NCI-H1105 (cell line): ENCODE data around the gene BMP7.
A peak's percentile ranks its signal among the peaks of the same experiment; 100 is the strongest.

Source experiments
- DNase-seq: peaks from one replicate; lab custom pipeline; 2025; lab: John Stamatoyannopoulos, UW

The BMP7 gene

GRCh38 chr20:57266291-57267157 lies at the start of gene BMP7:
Gene BMP7 (minus strand): TSS chr20:57266641. CDS start chr20:57266122, 519 bp downstream.
- DNase-seq = peak; percentile 76

DNA sequence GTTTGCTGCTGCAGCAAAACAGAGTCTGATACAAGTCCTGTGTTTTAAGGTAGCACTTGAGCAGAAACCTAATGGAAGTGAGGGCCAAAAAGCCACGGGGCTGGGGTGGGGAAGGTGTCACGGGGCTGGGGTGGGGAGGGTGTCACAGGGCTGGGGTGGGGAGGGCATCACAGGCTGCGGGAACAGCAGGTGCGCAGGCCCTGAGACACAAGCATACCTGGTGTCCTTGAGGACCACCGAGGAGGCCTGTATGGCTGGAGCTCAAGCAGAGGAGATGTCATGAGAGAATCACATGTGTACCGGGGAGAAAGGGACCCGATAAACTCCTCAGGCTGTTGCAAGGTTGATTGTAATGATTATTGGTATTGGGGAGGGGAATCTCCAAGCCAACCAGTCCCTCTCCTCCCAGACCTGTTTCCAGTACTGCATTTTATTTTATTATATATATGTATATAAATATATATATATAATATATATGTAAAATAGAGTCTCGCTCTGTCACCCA lies 49.6 kb upstream of the BMP7 start:
- DNase-seq = no peak

GRCh38 chr20:57315083-57315975 lies 48.9 kb upstream of the BMP7 start:
- no peak for DNase-seq

DNA sequence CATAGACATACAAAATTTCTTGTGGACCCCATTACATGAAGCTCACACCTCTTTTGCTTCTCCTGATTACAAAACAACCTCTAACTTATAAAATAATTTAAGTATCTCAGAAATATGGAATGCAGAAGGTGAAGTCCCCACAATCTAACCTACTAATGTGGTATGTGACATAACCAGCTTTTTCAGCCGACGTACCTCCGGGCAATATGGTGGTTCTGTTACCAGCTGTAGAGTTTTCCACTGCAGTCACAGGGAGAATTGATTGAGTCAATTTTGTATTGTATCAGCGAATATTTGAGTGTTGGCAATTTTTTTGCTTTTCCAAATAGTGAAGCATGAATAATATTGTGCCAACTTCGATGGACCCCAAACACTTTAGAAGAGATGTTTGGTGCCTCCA lies 47.5 kb upstream of the BMP7 start:
- DNase-seq = no peak

DNA sequence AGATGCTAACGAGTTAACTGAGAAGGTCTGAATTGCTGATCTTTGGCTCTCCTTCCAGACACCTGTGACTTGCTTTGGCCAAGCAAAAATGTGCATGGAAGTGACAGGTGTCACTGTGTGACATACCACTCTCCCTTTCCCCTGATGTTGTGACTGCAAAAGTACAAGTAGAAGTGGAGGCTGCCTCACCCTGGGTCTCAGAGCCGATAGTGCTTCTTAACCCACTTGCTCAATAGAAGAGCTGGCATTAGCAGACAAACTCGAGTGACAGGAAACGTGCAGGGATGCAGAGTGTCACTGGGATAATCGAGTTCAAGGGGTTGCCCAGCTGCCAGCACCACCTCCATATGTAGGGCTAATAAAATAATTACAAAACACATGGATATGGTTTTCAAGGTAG lies 46.8 kb upstream of the BMP7 start:
- no peak for DNase-seq

DNA sequence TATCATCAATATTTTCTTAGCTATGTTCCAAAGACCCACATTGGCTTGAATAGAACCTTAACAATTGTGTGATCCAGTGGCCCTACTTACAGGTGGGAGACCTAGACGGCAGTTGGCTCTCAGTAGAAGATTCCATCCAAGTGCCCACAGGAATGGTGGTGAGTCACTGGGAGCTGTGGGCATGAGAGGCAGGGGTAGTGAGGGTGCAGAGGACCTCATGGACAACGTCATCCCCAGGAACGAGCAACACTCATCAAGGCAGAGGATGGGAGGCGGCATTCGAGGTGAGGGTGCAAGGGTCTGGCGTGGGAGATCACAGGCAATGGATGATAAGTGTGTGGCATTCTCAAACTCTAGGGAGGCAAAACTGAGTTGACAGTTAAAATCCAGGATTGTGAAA lies 45.7 kb upstream of the BMP7 start:
- no peak for DNase-seq

DNA sequence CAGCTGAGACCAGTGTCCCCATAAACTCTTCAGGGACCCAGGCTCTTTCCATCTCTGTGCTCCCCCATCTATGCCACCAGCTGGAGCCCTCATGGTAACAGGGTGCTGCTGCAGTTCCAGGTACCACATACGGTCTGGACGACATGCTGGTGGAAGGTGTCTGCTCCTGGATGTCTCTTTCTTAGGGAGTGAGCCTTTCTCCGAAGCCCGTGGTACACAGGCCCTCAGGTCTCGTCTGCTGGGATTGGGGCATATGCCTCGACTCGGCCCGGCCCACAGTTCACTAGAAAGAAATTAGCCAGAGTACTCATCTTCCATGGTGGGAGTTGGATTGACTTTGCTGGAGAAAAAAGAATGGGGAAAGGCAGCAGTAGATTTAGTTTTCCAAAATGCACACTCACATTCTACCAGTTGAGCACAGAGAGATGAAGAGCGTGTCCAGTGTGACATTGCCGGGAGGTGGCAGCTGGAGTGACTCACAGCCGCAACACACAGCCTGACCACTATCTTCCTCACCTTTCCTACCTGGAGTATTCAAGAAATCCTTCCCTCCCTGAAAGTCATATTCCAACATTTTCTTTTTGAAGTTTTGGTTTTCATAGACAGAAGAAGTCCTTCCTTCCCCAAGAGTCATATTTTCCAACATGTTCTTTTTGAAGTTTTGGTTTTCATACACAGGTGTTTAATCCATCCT lies 44.5 kb upstream of the BMP7 start:
- no peak for DNase-seq

DNA sequence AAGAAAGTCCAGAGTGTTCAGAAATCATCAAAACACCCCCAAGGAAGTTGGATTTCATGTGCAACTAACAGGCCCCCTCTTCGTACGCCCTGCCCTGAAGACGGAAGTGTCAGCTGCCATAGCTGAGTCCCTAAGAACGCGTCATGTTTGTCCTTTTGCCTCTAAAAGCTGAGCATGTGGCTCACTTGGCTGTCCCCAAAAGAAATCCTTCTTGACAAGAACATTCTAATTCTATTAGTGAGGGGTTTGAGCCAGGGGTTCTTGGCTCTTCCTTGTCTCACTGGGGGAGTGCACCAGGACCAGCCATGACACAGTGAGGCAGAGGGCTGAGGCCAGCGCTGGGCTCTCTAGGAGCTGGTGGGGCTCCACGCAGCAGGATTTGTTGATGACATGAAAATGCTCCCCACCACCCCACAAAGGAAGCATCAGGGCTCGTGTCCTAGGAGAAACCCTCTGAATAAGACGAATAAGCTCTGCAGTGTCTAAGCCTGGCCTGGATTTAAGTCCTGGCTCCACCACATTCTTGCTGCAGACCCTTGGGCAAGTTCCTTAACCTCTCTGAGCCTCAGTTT lies 43.2 kb upstream of the BMP7 start:
- no peak for DNase-seq

DNA sequence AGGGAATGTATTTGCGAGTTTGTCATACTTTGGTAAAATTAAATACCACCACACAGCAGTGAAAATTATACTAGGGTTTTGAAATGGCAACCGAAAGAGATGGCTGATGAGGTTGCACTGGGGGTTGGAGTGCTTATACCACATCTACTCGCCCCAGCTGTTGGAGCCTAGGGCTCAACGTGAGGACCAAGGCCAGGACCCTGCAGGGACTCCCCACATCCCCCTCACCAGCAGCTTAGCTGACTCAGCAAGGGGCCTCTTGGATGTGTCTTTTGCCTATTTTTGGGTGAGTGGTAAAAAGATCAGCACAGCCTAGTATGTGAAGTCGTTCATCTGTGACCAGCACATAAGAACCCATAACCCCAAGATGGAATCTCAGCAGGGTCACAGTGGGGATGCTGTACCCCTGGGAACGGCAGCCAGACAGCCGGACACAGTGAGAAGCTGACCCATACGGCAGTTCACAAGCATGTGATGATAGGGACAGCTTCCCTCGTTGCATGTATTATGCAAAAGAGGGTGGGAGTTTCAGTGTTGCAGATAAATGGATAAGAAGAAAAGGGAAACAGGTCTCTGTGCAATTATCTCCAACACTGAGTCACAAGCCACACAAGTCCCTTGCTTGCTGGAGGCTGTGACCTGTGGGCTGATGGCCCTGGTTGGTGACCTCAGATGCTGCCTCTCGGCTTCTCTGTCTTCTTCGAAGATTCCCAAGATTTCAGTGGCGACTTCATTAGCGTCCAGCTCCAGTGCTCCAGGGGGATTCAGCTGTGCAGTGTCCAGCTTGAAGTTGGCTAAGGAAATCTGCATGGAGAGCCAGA lies 42.2 kb upstream of the BMP7 start:
- DNase-seq = no peak

- DNase-seq = no peak
Observed at GRCh38 chr20:57306747-57307146, 40.3 kb upstream of the BMP7 start.

DNA sequence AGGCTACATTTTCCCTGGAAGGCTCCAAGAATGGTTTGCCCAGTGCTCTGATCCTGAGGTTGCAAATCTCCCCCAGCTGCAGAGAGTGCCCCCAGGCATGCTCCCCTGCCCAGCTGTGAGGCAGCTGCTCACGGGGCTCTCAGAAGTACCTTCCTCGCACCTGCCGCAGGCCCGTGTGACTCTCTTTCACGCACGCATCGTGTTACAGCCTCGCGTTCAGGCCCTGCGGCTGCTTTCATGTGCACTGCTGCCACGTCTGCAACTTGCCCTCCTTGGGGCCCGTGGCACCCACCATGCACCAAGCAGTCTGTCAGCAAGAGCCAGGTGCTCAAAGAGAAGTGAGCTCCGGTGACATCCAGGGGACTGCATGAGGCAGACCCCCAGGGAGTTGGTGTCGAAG lies 34.6 kb upstream of the BMP7 start:
- no peak for DNase-seq

DNA sequence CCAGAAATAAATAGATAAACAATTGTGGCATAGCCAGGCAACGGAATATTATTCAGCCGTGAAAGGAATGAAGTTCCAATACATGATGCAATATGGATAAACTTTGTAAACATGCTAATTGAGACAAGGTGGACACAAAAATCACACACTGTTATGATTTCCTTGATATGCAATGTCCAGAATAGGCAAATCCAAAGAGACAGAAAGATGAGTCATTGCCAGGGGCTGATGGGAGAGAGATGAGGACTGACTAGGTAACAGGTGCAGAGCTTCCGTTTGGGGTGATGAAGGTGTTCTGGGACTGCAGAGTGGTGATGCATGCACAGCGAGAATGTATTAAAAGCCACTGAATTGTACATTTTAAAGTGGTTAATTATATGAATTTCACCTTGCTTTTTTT lies 32.0 kb upstream of the BMP7 start:
- DNase-seq = no peak

- no peak for DNase-seq
Observed at GRCh38 chr20:57294550-57294949, 28.1 kb upstream of the BMP7 start.

DNA sequence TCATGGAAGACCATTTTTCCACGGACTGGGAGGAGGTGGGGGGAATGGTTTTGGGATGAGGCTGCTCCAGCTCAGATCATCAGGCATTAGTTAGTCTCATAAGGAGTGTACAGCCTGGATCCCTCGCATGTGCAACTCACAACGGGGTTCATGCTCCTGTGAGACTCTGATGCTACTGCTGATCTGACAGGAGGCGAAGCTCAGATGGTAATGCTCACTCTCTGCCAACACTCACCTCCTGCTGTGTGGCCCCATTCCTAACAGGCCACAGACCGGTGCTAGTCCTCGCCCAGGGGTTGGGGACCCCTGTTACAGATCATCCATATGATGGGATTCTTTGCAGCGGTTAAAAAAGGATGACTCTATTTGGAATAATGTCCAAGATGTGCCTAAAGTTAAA lies 27.6 kb upstream of the BMP7 start:
- DNase-seq = no peak

GRCh38 chr20:57292611-57293010 lies 26.2 kb upstream of the BMP7 start:
- DNase-seq = no peak

DNA sequence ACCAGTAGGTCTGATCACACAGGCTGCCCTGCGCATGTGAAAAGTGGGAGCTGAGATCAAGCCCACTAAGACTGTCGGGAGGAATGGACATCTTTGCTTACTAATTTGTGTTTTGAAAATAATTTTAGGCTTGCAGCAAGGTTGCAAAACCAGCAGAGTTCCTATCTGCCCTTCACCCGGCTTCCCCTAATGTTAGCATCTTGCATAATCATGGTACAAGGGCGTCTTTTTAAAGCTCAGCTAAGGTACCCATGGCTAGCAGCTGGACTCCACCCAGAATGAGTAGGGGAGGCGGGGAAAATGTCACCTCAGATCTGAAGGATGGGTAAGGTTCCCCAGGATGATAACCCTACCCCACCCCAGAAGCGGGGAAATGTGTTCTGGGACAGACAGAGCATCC lies 25.3 kb upstream of the BMP7 start:
- DNase-seq = no peak

DNA sequence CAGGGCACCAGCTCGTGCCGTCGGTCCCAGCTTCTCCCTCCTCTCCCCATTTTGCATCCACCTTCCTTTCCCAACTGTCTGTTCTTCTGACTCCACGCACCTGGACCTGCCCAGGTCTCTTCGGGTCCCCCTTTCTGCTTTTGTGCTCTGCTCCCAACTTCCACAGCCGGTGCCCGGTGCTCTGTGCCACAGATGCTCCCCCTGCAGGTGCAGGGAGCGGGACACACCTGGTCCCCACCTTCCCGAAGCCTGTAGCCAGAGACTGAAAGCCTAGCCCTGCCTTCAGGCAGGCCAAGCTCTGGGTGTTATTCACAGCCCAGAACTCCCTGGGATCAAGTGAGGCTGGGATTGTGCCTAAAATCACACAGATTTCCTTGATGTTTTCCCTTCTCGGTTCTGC lies 24.6 kb upstream of the BMP7 start:
- DNase-seq = no peak

DNA sequence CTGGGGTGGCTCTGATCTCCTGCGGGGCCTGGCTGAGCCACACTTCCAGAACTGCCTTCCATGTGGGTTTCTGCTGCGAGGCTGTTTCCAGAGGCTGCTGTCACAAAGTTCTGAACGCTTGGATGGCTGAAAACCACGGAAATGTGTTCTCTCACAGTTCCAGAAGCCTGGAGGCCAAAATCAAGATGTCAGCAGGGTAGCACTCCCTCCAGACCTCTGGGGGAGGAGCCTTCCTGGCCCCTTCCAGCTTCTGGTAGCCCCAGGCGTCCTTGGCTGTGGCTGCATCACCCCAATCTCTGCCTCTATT lies 23.7 kb upstream of the BMP7 start:
- DNase-seq = no peak

DNA sequence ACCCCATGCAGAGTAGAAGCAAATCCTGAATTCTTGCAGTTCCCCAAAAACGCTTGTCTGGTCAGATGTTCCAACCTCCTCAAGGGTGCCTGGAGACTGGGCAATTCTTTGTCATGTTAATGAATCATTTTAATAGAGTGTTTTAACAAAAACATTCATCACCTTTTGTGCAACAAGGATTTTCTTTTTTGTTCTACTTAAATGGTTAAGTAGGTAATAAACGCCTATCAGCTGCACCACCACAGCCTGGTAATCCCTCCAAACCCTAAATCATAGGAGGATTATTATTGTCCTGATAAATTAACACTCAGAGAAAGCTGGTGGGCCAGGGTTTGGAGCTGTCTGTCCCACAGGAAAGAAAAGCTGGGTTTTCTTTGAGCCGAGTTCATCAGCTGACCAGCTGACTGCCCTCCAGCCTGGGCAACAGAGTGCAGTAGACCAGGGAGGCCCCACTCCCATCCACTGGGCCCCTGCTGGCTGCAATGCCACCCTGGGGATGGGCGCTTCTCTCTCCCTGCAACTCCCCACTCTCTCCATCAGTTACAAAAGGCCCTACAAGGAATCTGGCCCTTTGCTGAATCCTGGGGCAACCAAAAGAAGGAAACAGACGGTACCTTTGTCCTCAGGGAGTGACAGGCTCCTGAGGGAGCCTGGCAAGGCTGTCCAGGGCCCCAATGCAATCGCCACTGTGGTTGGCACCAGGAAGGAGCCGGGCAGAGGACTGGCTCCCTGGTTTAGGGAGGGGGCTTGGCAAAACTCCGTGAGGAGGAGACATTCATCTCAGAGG lies 23.1 kb upstream of the BMP7 start:
- no peak for DNase-seq

DNA sequence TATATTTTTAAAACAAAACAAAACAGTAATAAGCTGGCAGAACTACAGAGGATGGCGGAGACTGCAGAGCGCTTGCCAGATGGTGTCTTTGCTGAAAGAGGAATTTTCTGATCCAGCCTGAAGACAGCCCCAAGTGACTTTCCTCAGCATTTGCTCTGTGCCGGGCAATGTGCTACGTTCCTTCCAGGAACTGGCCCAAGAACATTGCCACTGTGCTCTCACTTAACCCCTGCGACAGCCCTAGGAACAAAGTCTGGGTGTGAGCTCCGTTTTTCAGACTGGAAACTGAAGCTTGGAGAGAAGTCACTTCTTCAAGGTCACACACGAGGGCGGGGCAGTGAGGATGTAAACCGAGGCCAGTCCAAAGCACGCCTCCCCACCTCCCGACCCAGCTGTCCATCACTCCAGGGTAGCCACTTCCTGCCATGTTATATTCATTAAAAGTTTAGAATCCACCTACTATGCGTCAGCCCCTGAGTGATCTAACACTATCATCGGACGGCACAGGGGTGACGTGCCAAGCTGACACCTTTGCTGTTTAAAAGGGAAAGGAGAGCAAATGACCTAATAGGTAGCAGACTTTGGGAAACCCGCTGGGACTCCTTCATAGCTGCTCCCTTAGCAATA lies 22.3 kb upstream of the BMP7 start:
- DNase-seq = no peak
